AG08396 (cell line): Measurements from ENCODE around the gene BCAR1.
"Not testable (repeated sequence)": the region's sequence is repeated elsewhere in the genome, so short reads cannot be mapped to it uniquely, and the experiment has no call there.

ENCODE experiments used
- DNase-seq: peaks from one replicate; pipeline ENCODE4 v3.0.0; 2012; ENCODE audit warnings: low spot score, mixed read lengths

BCAR1 gene, protein sequence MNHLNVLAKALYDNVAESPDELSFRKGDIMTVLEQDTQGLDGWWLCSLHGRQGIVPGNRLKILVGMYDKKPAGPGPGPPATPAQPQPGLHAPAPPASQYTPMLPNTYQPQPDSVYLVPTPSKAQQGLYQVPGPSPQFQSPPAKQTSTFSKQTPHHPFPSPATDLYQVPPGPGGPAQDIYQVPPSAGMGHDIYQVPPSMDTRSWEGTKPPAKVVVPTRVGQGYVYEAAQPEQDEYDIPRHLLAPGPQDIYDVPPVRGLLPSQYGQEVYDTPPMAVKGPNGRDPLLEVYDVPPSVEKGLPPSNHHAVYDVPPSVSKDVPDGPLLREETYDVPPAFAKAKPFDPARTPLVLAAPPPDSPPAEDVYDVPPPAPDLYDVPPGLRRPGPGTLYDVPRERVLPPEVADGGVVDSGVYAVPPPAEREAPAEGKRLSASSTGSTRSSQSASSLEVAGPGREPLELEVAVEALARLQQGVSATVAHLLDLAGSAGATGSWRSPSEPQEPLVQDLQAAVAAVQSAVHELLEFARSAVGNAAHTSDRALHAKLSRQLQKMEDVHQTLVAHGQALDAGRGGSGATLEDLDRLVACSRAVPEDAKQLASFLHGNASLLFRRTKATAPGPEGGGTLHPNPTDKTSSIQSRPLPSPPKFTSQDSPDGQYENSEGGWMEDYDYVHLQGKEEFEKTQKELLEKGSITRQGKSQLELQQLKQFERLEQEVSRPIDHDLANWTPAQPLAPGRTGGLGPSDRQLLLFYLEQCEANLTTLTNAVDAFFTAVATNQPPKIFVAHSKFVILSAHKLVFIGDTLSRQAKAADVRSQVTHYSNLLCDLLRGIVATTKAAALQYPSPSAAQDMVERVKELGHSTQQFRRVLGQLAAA

DNA sequence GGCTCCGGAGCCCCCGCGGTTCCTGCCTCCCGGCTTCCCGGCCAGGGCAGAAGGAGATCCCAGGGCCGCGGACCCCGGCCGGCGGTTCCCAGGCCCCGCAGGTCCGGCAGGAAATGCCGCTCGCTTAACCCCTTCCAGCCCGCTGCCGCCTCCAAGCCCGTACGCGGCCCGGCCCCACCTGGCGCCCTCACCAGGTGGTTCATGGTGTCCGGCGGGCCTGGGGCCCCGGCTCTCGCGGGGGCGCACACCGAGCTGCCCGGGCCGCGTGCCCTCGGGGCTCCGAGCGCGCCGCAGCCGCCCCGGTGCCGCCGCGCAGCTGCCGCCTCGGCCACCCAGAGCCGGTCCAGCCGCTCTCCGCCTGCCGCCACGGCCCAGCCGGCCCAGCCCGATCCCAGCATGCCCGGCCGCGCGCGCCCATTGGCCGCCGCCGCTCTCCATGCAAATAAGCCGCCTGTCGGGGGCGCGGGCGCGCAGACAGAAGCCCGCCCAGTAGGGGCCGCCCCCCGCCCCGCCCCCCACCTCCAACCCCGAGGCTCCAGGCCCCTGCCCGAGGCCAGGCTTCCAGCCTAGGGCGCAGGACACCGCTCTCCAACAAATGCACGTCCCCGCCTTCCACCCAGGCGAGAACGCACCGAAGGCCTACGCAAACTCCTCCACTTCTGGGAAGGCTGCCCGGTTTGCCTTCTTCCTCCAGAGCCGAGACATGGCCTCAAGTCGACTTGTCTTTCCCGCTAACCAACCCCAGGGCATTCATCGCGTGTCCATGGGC is at the start of gene BCAR1:
Gene BCAR1, minus strand, starts transcription at position 345 of the 769 bp plus-strand sequence. Its CDS starts 142 bp downstream, at position 203.
- DNase-seq = peak; percentile 92

DNA sequence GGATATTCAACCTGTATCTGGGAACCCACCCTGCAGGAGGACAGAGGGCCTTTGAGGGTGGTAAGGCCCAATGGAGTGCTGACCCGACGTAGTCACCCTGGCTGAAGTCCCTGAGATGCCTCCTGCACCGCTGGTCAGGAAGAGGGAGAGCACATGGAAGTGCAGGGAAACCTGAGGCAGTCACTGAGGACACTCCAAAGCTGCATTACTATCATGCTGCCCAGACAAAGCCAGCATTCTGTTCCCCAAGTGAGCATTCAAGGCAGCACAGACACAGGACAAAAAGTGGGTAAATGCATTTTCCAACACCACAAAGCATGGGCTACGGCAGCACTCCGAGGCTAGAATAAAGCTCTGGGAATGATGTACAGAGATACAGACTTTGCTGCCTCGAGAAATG is 46.8 kb upstream of the BCAR1 start:
- no peak for DNase-seq

DNA sequence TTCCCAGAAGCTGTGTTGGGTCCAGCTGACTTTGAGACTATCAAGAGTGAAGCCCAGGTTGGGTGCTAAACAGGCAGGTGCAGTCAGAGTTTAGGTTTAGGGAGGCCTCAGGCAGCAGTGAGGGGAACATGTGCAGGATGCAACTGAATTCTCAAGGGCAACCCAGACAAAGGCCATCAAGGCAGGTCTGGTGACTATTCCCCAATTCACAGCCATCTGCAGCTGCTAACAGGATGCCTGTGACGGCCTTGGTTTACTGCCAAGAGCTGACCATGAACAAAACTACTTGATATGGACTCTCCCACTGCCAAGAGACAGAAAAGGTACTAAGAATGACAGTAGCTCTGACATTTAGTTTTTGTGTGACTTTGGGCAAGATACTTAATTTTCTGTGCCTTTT is 45.2 kb upstream of the BCAR1 start:
- DNase-seq = no peak

DNA sequence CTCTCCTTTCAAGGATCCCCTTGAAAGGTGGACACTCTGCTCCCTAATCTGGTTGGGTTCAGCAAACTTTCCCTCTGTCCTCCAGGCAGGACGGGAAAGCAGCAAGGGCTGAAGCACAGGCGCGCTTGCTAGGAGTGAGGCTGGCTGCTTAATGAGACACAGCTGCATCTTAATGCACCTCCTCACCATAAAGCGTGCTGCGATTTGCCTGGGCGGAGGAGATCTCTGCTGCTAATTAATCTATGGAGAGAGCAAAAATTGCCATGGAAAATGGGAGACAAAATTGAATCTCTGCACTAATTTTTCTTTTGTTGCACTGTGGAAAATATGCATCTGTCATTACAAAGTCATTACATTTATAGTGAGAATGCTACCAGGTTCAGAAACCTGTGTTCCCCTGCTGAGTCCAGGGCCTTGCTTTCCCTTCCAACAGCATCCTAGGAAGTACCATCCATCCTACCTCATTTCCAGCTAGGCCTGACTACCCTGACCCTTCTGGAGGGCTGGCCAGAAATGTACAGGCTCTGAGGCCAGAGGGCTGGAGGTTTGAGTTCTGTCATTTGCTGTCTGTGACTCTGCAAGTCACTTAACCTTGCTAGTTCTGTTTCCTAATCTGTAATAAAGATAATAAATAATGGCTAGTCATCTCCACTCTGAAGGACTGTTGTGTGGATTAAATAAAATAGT is 43.5 kb upstream of the BCAR1 start:
- no peak for DNase-seq

DNA sequence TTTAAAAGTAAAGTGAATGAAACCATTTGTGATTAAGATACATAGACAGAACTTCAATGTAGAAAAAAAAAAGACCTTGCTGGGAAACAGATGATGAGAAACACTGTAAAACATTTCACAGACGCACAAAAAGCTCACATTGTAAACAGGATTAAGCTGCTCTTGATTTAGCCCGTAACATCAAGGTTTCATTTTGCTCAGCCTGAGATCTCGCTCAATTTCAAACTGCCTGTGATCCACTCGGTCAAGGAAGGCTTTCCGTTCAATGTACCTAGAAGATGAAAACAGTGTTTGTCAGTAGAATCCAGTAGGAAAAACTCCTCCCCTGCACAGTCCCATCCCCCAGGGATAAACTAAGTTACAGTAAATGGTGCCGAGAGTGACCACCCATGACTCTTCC is 42.3 kb upstream of the BCAR1 start:
- no peak for DNase-seq

DNA sequence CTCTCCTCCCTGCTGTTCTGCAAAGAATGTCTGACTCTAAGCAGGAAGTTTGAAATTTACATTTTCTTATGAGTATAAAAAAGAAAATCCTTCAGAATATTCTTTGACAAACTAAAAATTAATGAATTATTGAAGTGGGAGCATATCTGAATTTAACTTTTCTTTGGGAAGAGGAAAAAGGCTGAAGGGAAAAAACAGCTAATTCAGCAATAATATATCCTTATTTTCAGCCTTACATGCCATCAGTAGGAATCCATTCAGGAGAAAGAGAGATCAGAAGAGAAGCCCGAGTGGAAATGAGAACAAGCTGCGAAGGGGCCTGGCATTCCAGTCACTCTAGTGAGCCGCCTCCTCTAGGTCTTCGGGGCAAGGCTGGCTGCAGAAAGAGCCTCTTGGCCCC is 41.7 kb upstream of the BCAR1 start:
- no peak for DNase-seq

DNA sequence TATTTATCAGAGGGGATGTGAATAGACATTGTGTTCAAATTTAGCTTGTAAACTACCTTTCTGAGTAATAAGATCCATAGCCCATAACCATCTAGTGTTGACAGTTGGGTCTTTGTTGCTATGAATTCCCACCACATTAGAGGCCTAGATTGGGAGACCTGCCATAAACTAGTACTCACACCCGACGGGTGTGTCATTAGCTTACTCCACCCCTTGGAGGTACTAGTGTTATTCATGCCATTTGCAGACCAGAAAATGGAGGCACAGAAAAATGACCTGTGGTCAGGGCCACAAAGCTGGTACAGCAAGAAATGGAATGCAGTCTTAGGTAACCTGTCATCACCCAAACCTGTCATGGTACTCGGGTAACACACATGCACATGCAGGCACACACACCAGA is 41.3 kb upstream of the BCAR1 start:
- DNase-seq = no peak

DNA sequence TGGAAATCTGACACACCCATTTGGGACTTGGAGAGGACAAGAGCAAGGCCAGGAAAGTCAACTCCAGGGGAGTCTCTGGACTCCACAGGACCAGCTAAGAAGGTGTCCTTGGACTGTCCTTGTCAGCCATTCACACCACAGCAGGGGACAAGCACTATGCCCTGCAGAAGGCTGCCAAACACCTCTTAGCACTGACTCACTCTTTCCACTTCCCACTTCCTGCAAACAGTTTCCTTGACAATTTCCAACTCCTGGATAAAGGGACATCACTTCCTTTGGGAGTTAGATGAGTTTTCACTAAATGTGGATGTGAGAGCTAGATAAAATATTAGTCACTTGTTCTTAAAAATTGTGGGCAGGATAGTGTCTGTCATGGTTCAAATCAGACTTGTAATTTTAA is 37.8 kb upstream of the BCAR1 start:
- DNase-seq = no peak

DNA sequence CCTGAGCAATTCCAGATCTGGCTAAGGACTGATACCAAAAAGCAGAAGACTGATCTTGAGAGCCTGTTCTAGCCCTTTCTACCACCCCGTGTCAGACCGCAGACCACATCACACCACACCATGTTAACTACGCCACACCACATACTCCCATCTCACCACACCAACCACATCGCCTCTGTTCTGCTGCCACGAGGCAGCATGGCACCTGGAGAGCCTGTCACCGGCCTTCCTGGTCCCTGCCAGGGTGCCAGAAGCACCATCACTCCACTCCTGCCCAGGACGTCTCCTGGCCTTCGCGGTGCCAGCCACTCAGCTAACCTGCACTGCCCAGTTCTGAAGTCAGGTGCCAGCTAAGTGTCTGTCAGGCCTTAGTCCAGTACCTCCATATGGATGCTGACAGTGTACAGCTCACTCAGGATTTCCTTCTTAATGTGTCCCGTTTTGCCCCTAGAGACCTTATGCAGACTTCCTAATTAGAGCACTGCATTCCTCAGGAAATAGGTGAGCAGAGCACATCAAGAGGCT is 37.2 kb upstream of the BCAR1 start:
- no peak for DNase-seq

DNA sequence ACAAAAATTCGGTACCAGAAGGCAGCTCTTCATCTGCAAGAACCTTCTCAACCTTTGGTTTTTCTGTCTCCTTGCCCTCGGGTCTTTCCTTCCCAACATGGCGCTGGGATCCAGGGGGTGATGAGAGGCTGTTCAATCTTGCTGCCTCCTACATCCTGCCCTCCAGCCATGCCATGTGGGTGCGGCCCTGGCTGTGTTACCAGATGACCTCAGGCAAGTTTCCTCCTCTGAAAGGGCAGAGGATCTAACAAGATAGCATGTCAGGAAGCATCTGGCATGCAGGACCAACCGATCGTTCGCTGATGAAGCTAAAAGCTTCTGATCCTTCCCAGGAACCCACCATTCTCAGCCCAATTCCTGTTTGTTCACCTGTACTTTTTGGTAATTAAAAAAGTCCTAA is 36.8 kb upstream of the BCAR1 start:
- no peak for DNase-seq

DNA sequence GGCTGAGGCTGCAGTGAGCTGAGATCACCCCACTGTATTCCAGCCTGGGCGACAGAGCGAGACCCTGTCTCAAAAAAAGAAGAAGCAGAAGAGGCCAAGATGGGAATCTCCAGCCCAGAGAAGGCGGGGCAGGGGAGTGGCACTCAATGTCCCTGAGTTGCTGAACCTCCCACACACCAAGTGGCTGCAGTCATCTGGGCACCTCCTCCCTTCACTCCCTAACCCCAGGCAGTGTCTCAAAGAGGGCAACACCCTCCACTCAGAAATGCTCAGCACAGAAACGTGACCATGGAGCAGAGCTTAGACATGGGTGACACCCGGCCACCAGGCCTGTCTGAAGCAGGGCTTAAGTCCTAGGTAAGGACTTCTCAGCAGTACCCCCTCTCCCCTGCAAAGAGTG is 36.3 kb upstream of the BCAR1 start:
- DNase-seq = no peak

DNA sequence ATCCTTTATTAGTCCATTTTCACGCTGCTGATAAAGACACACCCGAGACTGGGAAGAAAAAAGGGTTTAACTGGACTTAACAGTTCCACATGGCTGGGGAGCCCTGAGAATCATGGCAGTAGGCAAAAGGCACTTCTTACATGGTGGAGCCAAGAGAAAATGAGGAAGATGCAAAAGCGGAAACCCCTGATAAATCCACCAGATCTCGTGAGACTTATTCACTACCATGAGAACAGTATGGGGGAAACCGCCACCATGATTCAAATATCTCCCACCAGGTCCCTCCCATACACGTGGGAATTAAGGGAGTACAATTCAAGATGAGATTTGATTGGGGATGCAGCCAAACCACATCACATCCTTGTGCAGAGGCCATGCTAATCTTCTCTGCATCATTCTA is 35.0 kb upstream of the BCAR1 start:
- DNase-seq = no peak

DNA sequence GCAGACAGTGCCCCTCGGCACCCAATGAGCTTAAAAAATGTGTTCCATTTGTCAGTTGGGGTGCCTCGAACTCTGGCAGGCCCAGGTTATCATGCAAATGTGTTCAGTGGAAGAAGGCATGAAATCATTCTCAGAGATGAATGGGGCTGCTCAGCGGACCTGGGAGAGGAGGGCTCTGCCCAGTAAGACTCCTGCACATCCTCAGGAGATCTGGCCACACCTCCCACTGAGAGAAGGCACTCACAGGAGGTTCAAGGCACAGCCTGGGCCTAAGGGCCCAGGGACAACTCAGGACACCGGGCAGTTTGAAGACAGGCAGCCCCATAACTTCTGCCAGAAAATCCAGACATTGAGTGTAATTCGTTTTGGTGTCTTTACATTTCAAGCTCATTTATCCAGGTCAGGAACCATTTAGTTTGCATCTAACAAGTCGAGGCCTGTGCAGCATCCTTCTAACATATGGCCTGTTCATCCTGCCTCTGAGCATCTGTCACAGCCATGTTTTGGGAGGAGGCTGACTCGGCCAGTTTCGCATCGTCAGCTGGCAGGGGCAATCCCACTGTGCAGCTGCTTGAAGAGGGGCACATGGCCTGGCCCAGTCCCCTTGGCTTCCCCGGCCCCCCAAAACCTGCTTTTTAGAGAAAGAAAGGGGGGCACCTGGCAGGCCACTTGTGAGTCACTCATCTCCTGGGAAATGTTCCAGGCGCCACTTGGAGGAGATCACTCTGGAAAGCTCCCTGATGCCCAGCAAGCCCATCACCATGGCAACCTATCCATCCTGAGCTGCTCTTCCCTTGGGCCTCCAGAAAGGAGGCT is 31.2 kb upstream of the BCAR1 start:
- no peak for DNase-seq

DNA sequence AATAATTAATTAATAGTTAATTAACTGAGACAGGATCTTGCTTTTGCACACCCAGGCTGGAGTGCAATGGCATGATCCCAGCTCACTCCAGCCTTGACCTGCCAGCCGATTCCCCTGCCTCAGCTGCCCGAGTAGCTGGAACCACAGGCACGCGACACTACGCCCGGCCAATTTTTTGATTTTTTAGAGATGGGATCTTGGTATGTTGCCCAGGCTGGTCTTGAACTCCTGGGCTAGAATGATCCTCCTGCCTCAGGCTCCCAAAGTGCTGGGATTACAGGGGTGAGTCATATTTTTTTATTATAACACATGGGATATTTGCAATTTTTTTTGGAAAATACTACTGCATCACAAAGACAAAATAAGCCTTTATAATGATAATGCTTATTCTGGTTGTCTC is 30.4 kb upstream of the BCAR1 start:
- no peak for DNase-seq

DNA sequence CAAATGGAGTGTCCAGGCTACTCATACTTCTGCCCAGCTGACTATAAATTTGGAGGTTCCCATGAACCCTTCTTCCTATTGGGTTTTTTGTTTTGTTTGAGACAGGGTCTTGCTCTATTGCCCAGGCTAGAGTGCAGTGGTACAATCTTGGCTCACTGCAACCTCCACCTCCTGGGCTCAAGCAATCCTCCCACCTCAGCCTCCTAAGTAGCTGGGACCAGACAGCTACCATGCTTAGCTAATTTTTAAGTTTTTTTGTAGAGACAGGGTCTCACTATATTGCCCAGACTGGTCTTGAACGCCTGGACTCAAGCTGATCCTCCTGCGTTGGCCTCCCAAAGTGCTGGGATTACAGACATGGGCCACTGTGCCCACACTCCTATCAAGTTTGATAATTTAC is 29.6 kb upstream of the BCAR1 start:
- not testable (repeated sequence) for DNase-seq

DNA sequence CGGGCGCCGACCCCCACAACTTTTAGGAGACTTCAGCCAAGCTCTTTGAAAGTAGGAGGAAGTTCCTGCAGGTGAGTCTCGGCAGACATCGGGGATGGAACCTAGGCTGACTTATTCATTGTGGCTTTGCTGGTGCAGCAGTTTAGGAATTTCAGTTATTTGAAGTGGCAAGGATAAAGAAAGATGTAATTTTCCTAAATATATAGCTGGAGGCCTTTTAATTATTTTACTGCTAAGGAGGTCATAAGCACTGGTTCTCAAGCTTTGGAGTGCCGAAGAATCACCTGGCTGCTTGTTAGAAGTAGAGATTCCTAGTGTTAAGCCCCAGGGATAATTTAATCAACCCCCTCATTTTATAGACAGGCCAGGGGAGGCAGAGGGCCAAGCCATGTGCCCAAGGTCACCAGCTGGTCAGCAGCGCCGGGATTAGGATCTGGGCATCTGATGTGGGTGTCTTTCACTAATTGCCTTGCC is 28.9 kb upstream of the BCAR1 start:
- no peak for DNase-seq

DNA sequence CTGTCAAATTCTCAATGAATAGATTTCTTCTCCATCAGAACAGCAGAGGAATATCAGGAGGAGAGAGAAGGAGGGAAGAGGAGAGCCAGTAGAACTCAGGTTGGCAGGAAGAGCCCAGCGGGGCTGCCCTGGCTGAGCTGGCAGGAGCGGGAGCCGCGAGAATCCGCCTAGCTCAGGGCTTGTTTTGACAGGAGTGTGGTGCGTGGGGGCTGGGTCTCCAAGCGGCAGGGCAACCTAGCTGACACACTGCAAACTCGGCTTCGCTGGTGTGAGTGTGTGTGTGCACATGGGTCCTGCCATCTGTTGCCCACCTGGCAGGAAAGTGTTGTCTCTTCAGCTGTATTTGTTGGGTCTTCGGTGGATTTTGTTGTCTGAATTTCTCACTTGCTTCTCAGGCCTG is 27.9 kb upstream of the BCAR1 start:
- DNase-seq = no peak

DNA sequence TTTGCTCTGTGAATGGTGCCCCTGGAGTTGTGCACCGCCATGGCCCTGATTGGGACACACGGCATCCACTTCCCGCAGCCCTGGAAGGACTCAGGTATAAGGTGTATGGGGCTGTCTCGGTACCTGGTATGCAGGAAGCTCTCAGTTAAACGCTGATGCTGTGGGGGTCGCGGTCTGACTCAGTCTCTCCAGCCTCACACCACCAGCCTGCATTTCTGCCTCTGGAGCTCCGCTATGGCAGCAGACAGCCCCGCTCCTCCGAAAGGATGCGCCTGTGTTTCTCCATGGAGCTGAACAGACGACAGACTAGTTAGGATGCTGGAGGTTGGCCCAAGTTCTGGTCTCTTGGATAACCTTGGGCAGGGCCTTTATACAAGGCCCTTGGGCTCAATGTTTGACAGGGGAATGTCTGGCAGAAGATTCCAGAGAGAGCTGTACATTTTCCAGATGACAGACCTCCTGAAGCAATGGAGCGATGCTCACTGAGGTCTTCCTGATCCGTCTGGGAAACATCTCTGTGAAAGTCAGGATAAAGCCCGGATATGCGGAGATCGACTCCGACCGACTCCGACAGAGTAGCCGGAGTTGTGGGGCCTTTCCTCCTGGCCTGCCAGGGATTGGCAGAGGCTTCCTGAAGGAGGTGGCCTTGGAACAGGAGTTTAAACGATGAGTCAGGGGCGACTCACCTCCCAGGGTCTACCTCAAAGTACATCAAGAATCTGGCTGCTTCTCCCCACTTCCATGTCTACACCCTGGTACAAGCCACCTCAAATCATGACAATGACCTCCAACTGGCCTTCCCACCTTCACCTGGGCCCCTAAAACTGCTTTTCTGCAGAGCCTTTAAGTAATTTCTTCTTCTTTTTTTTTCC is 21.9 kb upstream of the BCAR1 start:
- peak; percentile 51 for DNase-seq

DNA sequence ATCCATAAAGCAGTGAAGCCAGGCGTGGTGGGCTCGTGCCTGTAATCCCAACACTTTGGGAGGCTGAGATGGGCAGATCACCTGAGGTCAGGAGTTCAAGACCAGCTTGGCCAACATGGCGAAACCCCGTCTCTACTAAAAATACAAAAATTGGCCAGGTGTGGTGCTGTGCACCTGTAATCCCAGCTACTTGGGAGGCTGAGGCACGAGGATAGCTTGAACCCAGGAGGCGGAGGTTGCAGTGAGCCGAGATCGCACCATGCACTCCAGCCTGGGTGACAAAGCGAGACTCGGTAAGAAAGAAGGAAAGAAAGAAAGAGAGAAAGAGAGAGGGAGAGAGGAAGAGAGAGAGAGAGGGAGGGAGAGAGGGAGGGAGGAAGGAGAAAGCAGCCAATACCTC is 21.2 kb upstream of the BCAR1 start:
- not testable (repeated sequence) for DNase-seq

DNA sequence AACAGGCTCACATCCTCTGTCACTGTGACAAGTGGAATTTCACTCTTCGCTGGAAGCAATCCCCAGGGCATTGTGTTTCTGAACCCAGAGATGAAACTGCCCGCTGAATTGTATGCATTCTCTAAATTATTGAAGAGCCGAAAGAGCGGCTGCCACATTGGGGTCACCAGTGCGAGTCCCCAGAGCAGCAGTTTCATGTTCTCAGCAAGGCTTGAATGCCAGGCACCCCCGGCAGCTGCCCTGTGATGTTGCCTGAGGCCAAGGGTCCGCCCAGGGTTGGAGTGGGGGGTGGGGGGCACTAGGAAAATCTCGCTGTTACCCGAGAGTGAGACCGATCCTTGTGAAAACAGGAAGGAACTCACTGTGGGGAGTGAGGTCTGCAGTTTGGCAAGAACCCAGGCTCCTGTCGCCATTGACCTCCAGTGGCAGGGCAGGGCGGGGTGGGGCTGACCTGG is 20.7 kb upstream of the BCAR1 start:
- no peak for DNase-seq
